Measurements from ENCODE around the gene TMEM259. TPM values are rescaled to one million over a fixed set of nuclear protein-coding genes. Genes with fewer than 3 reads are reported as not detected.

Gene TMEM259
- total RNA-seq, 1 donor from 2014 or later: 157 TPM

GRCh38 chr19:979318-979741 lies 41.6 kb downstream of the TMEM259 start:
- no peaks in the 10 kb centered on the region for H3K9me3 Mint-ChIP-seq (ENCODE audit: unreplicated experiment)
- no peak overlapping the region for H3K27ac Mint-ChIP-seq (ENCODE audit: unreplicated experiment)
- H3K4me3 Mint-ChIP-seq (ENCODE audit: unreplicated experiment): no peak overlapping the region
- H3K4me1 Mint-ChIP-seq (ENCODE audit: unreplicated experiment): peaks cover 12% of the 10 kb centered on the region
- TF ChIP-seq CTCF (IDR thresholded peaks at IDR 0.05): no peak
- no peak for DNase-seq (ENCODE audit: extremely low spot score, unreplicated experiment)
- no peaks in the 10 kb centered on the region for H3K27me3 Mint-ChIP-seq (ENCODE audit: unreplicated experiment)
- peaks cover 2% of the 10 kb centered on the region for H3K36me3 Mint-ChIP-seq (ENCODE audit: unreplicated experiment)

- no peak for DNase-seq (ENCODE audit: extremely low spot score, unreplicated experiment)
- Mint-ChIP-seq H3K4me1 (ENCODE audit: unreplicated experiment) (peaks cover 8% of the 10 kb centered on the region), H3K27me3 (ENCODE audit: unreplicated experiment) (no peaks in the 10 kb centered on the region), H3K36me3 (ENCODE audit: unreplicated experiment) (peaks cover 8% of the 10 kb centered on the region), H3K9me3 (ENCODE audit: unreplicated experiment) (no peaks in the 10 kb centered on the region), H3K4me3 (ENCODE audit: unreplicated experiment) (no peak overlapping the region), H3K27ac (ENCODE audit: unreplicated experiment) (no peak overlapping the region)
- TF ChIP-seq CTCF (IDR thresholded peaks at IDR 0.05): no peak
Measured at GRCh38 chr19:977058-977464, 43.9 kb downstream of the TMEM259 start.

- H3K27ac Mint-ChIP-seq (ENCODE audit: unreplicated experiment): no peak overlapping the region
- TF ChIP-seq CTCF (IDR thresholded peaks at IDR 0.05): no peak
- H3K9me3 Mint-ChIP-seq (ENCODE audit: unreplicated experiment): no peaks in the 10 kb centered on the region
- no peak for DNase-seq (ENCODE audit: extremely low spot score, unreplicated experiment)
- H3K4me3 Mint-ChIP-seq (ENCODE audit: unreplicated experiment): no peak overlapping the region
- H3K4me1 Mint-ChIP-seq (ENCODE audit: unreplicated experiment): peaks cover 8% of the 10 kb centered on the region
- no peaks in the 10 kb centered on the region for H3K27me3 Mint-ChIP-seq (ENCODE audit: unreplicated experiment)
- H3K36me3 Mint-ChIP-seq (ENCODE audit: unreplicated experiment): peaks cover 8% of the 10 kb centered on the region
Measured at GRCh38 chr19:976476-976875, 44.4 kb downstream of the TMEM259 start.

GRCh38 chr19:974564-975257 lies 46.2 kb downstream of the TMEM259 start:
- DNase-seq (ENCODE audit: extremely low spot score, unreplicated experiment): no peak
- Mint-ChIP-seq H3K36me3 (ENCODE audit: unreplicated experiment) (peaks cover 17% of the 10 kb centered on the region), H3K9me3 (ENCODE audit: unreplicated experiment) (peaks cover 4% of the 10 kb centered on the region), H3K4me3 (ENCODE audit: unreplicated experiment) (no peak overlapping the region), H3K4me1 (ENCODE audit: unreplicated experiment) (no peaks in the 10 kb centered on the region), H3K27ac (ENCODE audit: unreplicated experiment) (no peak overlapping the region), H3K27me3 (ENCODE audit: unreplicated experiment) (no peaks in the 10 kb centered on the region)
- TF ChIP-seq CTCF (IDR thresholded peaks at IDR 0.05): no peak

GRCh38 chr19:973726-974563 lies 47.0 kb downstream of the TMEM259 start:
- no peak overlapping the region for H3K27ac Mint-ChIP-seq (ENCODE audit: unreplicated experiment)
- no peak for DNase-seq (ENCODE audit: extremely low spot score, unreplicated experiment)
- no peak overlapping the region for H3K4me3 Mint-ChIP-seq (ENCODE audit: unreplicated experiment)

More at GRCh38 chr19:973726-974563, 47.0 kb downstream of the TMEM259 start:
- no peak for TF ChIP-seq CTCF (IDR thresholded peaks at IDR 0.05)
- Mint-ChIP-seq H3K9me3 (ENCODE audit: unreplicated experiment) (peaks cover 4% of the 10 kb centered on the region), H3K36me3 (ENCODE audit: unreplicated experiment) (peaks cover 17% of the 10 kb centered on the region), H3K27me3 (ENCODE audit: unreplicated experiment) (no peaks in the 10 kb centered on the region), H3K4me1 (ENCODE audit: unreplicated experiment) (no peaks in the 10 kb centered on the region)
